GM12875 (cell line): ENCODE data around the gene IKZF3.

Experiments used
- H3K4me3 ChIP-seq: one replicate; pipeline ENCODE4 v1.5.1; 2011; ENCODE audit warnings: low read depth, low read length, control low read depth
- CTCF ChIP-seq: IDR thresholded peaks from 2 replicates; pipeline ENCODE4 v1.5.1; 2011; ENCODE audit warnings: low read depth, mild to moderate bottlenecking, control low read depth, inconsistent platforms, low read length, moderate library complexity, borderline replicate concordance; ENCODE audit not compliant: insufficient read depth

The IKZF3 gene

GRCh38 chr17:39719563-39720355 is 144.4 kb downstream of the IKZF3 start:
- H3K4me3 ChIP-seq: no peak overlapping the region
- TF ChIP-seq CTCF: no peak

GRCh38 chr17:39717660-39718059 is 146.5 kb downstream of the IKZF3 start:
- no peak for TF ChIP-seq CTCF
- H3K4me3 ChIP-seq: no peak overlapping the region

- H3K4me3 ChIP-seq: no peak overlapping the region
- TF ChIP-seq CTCF: no peak
These were observed 147.1 kb downstream of the IKZF3 start for GRCh38 chr17:39716879-39717536.

DNA sequence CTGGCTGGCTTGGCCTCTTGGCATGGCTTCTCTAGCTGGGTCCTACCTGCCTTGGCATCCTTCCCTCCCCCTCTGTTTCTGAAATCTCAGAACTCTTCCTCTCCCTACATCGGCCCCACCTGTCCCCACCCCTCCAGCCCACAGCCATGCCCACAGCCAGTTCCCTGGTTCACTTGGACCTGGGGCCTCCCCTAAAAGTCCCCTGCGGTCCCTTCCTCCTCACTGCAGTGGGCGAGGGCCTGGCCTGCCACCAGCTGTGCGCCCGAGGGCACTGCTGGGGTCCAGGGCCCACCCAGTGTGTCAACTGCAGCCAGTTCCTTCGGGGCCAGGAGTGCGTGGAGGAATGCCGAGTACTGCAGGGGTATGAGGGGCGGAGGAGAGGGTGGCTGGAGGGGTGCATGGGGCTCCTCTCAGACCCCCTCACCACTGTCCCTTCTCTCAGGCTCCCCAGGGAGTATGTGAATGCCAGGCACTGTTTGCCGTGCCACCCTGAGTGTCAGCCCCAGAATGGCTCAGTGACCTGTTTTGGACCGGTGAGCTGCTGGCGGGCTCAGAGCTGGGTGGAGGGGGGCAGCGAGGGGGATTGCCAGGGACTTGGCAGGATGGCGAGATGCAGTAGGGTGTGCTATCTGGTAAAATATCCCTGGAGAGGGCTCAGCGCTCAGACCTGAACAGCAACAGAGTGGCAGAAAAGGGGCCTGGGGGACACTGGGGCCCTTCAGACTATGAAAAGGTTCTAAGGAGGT is 147.9 kb downstream of the IKZF3 start:
- TF ChIP-seq CTCF: no peak

GRCh38 chr17:39715375-39716072 is 148.6 kb downstream of the IKZF3 start:
- no peak for TF ChIP-seq CTCF
- no peak overlapping the region for H3K4me3 ChIP-seq

More for the DNA sequence above, 147.9 kb downstream of the IKZF3 start:
- no peak overlapping the region for H3K4me3 ChIP-seq

DNA sequence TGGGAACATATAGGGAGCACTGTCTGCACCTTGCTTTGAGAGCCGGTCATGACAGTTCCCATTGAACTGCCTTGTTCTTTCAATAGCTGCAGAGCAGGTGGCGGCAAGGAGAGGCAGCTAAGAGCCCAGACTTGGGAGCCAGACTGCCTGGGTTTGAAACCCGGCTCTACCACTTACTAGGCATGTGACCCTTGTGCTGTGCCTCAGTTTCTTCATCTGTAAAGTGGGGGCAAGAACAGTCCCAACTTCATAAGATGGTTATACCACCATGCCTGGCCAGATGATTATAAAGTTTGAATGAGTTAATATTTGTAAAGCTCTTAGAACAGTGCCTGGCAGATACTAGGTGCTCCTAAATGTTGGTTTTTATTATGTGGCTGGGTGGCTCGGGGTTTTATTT is 149.9 kb downstream of the IKZF3 start:
- H3K4me3 ChIP-seq: no peak overlapping the region
- no peak for TF ChIP-seq CTCF
